ENCODE data around the gene PANK1. TPM values are rescaled to one million over a fixed set of nuclear protein-coding genes. Genes with fewer than 3 reads are reported as not detected.

The PANK1 gene
- total and polyA plus RNA-seq, 2 of the 4 experiments (the other 2 are of a cell fraction): 3.0 to 8.8 TPM

DNA sequence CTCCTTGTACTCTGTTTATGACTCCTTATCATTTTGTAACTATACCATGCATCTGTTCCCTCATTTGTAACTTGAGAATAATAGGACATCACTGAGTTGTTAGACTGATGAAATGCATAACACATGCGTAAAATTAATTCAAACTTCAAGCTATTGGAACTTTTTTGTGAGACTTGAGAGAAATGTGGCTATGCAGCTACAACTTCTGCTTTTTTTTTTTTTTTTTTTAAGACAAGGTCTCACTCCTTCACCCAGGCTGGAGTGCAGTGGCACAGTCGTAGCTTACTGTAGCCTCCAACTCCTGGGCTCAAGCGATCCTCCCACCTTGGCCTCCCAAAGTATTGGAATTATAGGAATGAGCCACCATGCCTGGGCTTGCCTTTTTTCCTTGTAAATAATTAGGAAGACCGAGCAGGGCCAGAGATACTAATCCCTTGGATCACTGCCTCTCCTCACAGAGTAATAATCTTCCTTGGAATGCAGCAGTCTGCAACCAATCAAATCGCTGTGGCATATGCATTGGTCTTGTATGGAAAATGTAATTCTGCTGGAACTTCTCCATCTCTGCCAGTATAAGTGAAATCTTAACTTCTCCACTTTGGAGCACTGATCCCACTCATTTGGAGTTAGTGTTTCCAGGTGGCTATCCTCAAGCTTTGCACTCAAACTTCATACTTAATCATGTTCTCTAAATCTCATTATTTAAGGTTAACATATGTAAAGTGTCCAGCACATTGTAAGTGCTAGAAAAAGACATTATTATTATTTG is 2.0 kb upstream of the PANK1 start:
- in situ Hi-C loops (cut with MboI; ENCODE audit: low sequenced_read_pairs): no loop called here

More for the DNA sequence above, 2.0 kb upstream of the PANK1 start:
- no peak overlapping the region for H2BK20ac ChIP-seq (ENCODE audit: low read depth, low read length)
- ChIA-PET CTCF (interaction anchor here (0.7 kb wide), 1 partner anchor 1966 kb away, joined by 3 read pairs; no protein-coding TSS in a partner anchor), POLR2A (ENCODE audit: unreplicated experiment) (no interaction called here)
- no peak overlapping the region for H3K18ac ChIP-seq (ENCODE audit: low read depth, low read length)
- no peak overlapping the region for H3K4me2 ChIP-seq (ENCODE audit: low read depth, low read length)
- DNase-seq (no peak), ATAC-seq (ENCODE audit: low read depth) (no peak)
- H3K9me3 ChIP-seq (ENCODE audit: control insufficient read depth, insufficient read depth, low read length): no peaks in the 10 kb centered on the region
- H4K8ac ChIP-seq (ENCODE audit: low read depth in 2 of 2, low read length in 2 of 2): no peak overlapping the region
- no peak overlapping the region for H3K4me3 ChIP-seq (ENCODE audit: insufficient read depth, low read depth, low read length)
- H3K14ac ChIP-seq (replicated peaks; ENCODE audit: low read depth, low read length): no peak overlapping the region
- H3K4ac ChIP-seq (ENCODE audit: low read depth, low read length): no peak overlapping the region
- no peak overlapping the region for H2AFZ ChIP-seq (replicated peaks; ENCODE audit: low read length, poor library complexity)
- no peak overlapping the region for H3K23ac ChIP-seq (ENCODE audit: low read depth, low read length)
- no peaks in the 10 kb centered on the region for H3K27me3 ChIP-seq (ENCODE audit: control insufficient read depth, insufficient read depth, low read length)
- H3K4me1 ChIP-seq (ENCODE audit: control insufficient read depth, insufficient read depth, low read length): peaks cover 2% of the 10 kb centered on the region; the same call in 1 of the 2 replicates
- intact Hi-C loops (cut with micrococcal nuclease) (no loop called here), dilution Hi-C loops (cut with HindIII; ENCODE audit: low sequenced_read_pairs, unreplicated experiment) (no loop called here)
- no peak for TF ChIP-seq NFE2L2 (IDR thresholded peaks at IDR 0.05; ENCODE audit: low read depth, low read length)
- TF ChIP-seq POLR2A (IDR thresholded peaks at IDR 0.05; ENCODE audit: low read depth, low read length): no peak
- no peak for TF ChIP-seq CHD1 (IDR thresholded peaks at IDR 0.05; ENCODE audit: low read depth, low read length)
- TF ChIP-seq RFX5 (IDR thresholded peaks at IDR 0.05; ENCODE audit: low read depth, low read length): no peak
- TF ChIP-seq BHLHE40 (IDR thresholded peaks at IDR 0.05; ENCODE audit: low read depth, low read length): no peak
- TF ChIP-seq, protein P1, sequence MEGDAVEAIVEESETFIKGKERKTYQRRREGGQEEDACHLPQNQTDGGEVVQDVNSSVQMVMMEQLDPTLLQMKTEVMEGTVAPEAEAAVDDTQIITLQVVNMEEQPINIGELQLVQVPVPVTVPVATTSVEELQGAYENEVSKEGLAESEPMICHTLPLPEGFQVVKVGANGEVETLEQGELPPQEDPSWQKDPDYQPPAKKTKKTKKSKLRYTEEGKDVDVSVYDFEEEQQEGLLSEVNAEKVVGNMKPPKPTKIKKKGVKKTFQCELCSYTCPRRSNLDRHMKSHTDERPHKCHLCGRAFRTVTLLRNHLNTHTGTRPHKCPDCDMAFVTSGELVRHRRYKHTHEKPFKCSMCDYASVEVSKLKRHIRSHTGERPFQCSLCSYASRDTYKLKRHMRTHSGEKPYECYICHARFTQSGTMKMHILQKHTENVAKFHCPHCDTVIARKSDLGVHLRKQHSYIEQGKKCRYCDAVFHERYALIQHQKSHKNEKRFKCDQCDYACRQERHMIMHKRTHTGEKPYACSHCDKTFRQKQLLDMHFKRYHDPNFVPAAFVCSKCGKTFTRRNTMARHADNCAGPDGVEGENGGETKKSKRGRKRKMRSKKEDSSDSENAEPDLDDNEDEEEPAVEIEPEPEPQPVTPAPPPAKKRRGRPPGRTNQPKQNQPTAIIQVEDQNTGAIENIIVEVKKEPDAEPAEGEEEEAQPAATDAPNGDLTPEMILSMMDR (conservative IDR thresholded peaks at IDR 0.05; ENCODE audit: low read depth, low read length): no peak
- H4K20me1 ChIP-seq (ENCODE audit: insufficient read depth, low read length): no peaks in the 10 kb centered on the region
- H3K27ac ChIP-seq (ENCODE audit: insufficient read depth, low read length): no peak overlapping the region
- no peaks in the 10 kb centered on the region for H3K36me3 ChIP-seq (ENCODE audit: control insufficient read depth, insufficient read depth, low read length)
- no peak overlapping the region for H3K56ac ChIP-seq (ENCODE audit: extremely low read depth, insufficient read depth, low read length)
- BruUV-seq (replicated peaks): no TSS peak
- no peak overlapping the region for H2AK9ac ChIP-seq (replicated peaks; ENCODE audit: low read depth, low read length, poor library complexity)
- H2BK5ac ChIP-seq (ENCODE audit: low read depth, low read length, poor library complexity, severe bottlenecking): no peak overlapping the region
- no peak overlapping the region for H2AK5ac ChIP-seq (ENCODE audit: low read depth, low read length)
- no peak overlapping the region for H2BK15ac ChIP-seq (ENCODE audit: low read depth, low read length)
- H3K9me1 ChIP-seq (ENCODE audit: insufficient read depth, low read length): no peaks in the 10 kb centered on the region
- H4K91ac ChIP-seq (ENCODE audit: insufficient read depth, low read depth, low read length): no peak overlapping the region
- no peak overlapping the region for H4K5ac ChIP-seq (ENCODE audit: low read depth, low read length)
- H2BK120ac ChIP-seq (ENCODE audit: low read depth, low read length): no peak overlapping the region
- H3K9ac ChIP-seq (ENCODE audit: low read depth, low read length): no peak overlapping the region
- H3K79me1 ChIP-seq (ENCODE audit: low read depth in 1 of 2, low read length in 2 of 2): peaks cover 7 to 12% of the 10 kb centered on the region in 2 experiments; a peak in 2 of 4 replicates
- WGBS, 2 experiments (ENCODE audit: extremely low coverage in 2 of 2, insufficient read length in 1 of 2): no CpG with 5 or more reads among the region's 5 CpGs

Measured in IMR-90 (cell line).